ENCODE data around the gene AP3D1.

The AP3D1 gene

DNA sequence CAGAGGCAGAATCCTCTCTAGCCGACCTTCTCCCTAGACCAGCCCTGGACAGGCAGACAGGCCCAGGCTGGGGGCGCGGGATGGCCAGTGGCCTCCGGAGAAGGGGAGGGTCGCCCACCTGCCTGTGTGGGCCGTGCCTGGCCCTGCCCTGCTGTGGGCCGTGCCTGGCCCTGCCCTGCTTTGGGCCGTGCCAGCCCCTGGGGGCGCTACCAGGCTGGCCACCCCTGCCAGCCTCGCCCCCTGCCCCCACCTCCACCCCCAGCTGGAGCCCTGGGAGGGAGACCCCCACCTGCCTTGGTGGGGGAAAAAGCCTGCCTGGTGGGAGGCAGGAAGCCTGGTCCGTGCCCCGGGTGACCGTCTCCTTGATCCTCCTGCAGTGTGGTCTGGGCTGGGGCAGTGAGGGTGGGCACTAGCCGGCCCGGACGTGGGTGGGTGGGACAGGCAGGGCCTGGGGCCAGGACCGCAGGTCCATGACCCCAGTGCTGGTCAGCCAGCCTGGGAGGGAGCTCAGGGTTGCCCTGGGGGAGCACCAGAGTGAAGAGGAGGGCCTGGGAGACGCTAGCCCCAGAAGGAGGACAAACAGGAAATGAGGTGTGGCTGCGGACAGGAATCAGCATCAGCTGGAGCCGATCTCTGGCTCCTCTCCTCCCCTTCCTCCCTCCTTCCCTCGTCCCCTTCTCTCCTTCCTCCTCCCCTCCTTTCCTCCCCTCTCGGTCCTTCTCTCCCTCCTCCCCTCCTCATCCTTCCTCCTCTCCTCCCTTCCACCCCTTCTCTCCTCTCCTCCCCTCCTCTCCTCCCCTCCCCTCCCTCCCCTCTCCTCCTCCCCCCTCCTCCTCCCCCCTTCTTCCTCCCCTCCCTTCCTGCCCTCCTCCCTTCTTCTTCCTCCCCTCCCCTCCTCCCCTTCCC, 95.2 kb downstream of the AP3D1 start:
- TF ChIP-seq GATA2 (IDR thresholded peaks at IDR 0.05; ENCODE audit: low read depth, low read length) (no peak), GATA3 (IDR thresholded peaks at IDR 0.05; ENCODE audit: low read depth, low read length) (no peak)

- TF ChIP-seq GATA2 (IDR thresholded peaks at IDR 0.05; ENCODE audit: low read depth, low read length) (no peak), GATA3 (IDR thresholded peaks at IDR 0.05; ENCODE audit: low read depth, low read length) (no peak)
Measured at GRCh38 chr19:2054763-2055162, 96.6 kb downstream of the AP3D1 start.

DNA sequence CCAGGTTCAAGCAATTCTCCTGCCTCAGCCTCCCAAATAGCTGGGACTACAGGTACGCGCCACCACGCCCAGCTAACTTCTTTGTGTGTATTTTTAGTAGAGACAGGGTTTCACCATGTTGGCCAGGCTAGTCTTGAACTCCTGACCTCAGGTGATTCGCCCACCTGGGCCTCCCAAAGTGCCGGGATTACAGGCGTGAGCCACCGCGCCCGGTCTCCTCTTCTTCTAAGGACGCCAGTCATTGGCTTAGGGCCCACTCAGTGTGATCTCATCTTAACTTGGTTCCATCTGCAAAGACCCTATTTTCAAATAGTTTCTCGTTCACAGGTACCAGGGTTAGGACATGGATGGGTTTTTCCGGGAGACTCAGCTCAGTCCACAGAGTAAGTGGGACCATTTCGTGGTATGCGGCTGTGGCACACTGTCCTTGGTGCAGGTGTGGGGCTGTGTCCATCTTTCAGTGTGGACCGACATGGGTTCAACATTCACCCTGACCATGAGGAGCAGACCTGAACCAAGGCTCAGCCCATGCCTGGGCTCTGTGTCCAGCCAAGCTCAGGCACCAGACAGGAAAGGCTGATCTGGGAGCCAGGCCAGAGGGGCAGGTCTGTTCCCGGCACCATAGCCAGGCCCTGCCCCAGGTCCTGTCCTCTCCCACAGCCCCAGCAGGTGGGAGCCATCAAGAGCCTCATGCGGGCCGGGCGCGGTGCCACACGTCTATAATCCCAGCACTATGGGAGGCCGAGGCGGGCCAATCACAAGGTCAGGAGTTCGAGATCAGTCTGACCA, 97.6 kb downstream of the AP3D1 start:
- TF ChIP-seq GATA3 (IDR thresholded peaks at IDR 0.05; ENCODE audit: low read depth, low read length) (no peak), GATA2 (IDR thresholded peaks at IDR 0.05; ENCODE audit: low read depth, low read length) (no peak)

DNA sequence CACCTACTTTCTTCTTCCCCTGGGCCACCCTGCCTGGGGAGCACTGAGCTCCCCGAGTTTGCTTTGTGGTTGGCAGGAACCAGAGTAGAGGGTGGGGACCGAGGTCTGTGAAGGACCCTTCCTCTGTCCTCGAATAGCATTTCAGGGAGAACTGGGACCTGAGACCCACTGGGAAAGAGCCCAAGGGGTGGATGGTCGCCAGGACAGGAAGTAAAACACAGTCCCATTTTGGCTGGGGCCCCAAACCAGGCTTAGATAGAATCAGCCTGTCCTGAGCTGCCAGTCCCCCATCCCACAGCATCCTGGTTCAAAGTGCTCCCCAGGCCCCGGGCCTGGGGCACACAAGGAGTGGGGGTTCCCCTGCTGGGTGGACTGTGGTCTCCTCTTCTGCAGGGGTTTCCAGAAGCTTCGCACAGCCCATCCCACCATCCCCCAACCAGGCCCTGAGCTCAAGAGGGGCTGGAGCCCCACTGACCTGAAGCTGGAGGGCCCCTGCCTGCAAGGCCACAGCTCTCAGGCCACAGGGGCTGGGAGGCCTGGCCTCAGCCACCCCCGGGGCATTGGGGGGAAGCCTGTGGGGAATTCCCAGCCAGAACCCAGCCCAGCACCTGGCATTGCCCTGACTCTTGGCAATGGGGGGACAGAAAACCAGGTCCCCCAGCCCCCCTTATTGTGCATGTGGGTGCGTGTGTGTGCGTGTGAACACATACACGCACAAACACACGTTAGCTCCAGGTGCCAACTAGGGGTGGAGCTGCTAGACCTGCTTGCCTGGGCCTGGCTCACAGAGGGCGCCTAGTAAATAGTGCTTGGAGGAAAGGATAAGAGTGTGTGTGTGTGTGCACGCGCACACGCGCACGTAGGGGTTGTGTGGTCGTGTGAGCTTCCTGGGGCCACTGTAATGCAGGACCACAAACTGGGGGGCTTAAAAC, 99.3 kb downstream of the AP3D1 start:
- no peak for TF ChIP-seq GATA3 (IDR thresholded peaks at IDR 0.05; ENCODE audit: low read depth, low read length)
- no peak for TF ChIP-seq GATA2 (IDR thresholded peaks at IDR 0.05; ENCODE audit: low read depth, low read length)

GRCh38 chr19:2050991-2051772, 100.2 kb downstream of the AP3D1 start, which contains the start of gene MKNK2:
TSS of gene MKNK2 (minus strand) at chr19:2051244. CDS start at chr19:2050851, 393 bp downstream.
- TF ChIP-seq GATA2 (IDR thresholded peaks at IDR 0.05; ENCODE audit: low read depth, low read length) (no peak), GATA3 (IDR thresholded peaks at IDR 0.05; ENCODE audit: low read depth, low read length) (no peak)

Data from SH-SY5Y (cell line).